SK-N-MC (cell line): ENCODE results near the gene HLCS.

Experiments used
- DNase-seq: peaks from one replicate; pipeline ENCODE4 v3.0.0-alpha.2; 2011; ENCODE audit warnings: low read depth, low spot score
- H3K27ac ChIP-seq: fragments of 200-600 bp; sonication (generic); 2 replicates; pipeline ENCODE4 v1.5.1; 2016; ENCODE audit warnings: mixed run types
- H3K36me3 ChIP-seq: fragments of 200-600 bp; sonication (generic); 2 replicates; pipeline ENCODE4 v1.6.1; 2017; ENCODE audit warnings: antibody characterized with exemption, low read length, mixed read lengths; ENCODE audit not compliant: insufficient read depth
- H3K4me3 ChIP-seq: fragments of 200-600 bp; sonication (generic); 2 replicates; pipeline ENCODE4 v1.5.1; 2016
- H3K9ac ChIP-seq: fragments of 200-600 bp; sonication (generic); 2 replicates; pipeline ENCODE4 v1.8.0; 2017; ENCODE audit warnings: mixed run types, mixed read lengths; ENCODE audit not compliant: insufficient read length
- H3K9me3 ChIP-seq: fragments of 200-600 bp; sonication (generic); 2 replicates; pipeline ENCODE4 v1.6.1; 2017; ENCODE audit warnings: low read depth, mild to moderate bottlenecking, antibody characterized with exemption, low read length, moderate library complexity, mixed read lengths
- EZH2 ChIP-seq: fragments of 200-600 bp; sonication (generic); IDR thresholded peaks from one replicate; pipeline ENCODE4 v1.6.1; 2017; ENCODE audit warnings: antibody characterized with exemption
- FOXP2 ChIP-seq: optimal IDR thresholded peaks from 2 replicates; pipeline ENCODE3; 2011; ENCODE audit warnings: mild to moderate bottlenecking, moderate library complexity; ENCODE audit not compliant: insufficient read depth; ENCODE audit errors: extremely low read length, control extremely low read depth
- POLR2AphosphoS5 ChIP-seq: IDR thresholded peaks from 2 replicates; pipeline ENCODE4 v1.6.1; 2012; ENCODE audit warnings: mild to moderate bottlenecking, low read depth, low read length, borderline replicate concordance

Gene HLCS

GRCh38 chr21:36757196-36757595 lies 209.3 kb downstream of the HLCS start:
- TF ChIP-seq FOXP2 (no peak), POLR2AphosphoS5 (no peak), EZH2 (no peak)
- Histone ChIP-seq H3K9ac (no peak overlapping the region), H3K4me3 (no peak overlapping the region), H3K9me3 (no peaks in the 10 kb centered on the region), H3K36me3 (no peaks in the 10 kb centered on the region), H3K27ac (no peak overlapping the region)
- no peak for DNase-seq

- TF ChIP-seq POLR2AphosphoS5, result no peak
- no peak for TF ChIP-seq FOXP2
- no peak for TF ChIP-seq EZH2
- Histone ChIP-seq H3K27ac (no peak overlapping the region), H3K9ac (no peak overlapping the region), H3K9me3 (no peaks in the 10 kb centered on the region), H3K4me3 (no peak overlapping the region), H3K36me3 (no peaks in the 10 kb centered on the region)
- DNase-seq, result no peak
These were observed 209.9 kb downstream of the HLCS start for GRCh38 chr21:36756527-36756926.

- Histone ChIP-seq H3K4me3 (no peak overlapping the region), H3K27ac (no peak overlapping the region), H3K36me3 (no peaks in the 10 kb centered on the region), H3K9ac (no peak overlapping the region), H3K9me3 (no peaks in the 10 kb centered on the region)
- TF ChIP-seq POLR2AphosphoS5 (no peak), FOXP2 (no peak), EZH2 (no peak)
- no peak for DNase-seq
These were observed 212.1 kb downstream of the HLCS start for GRCh38 chr21:36754241-36754898.

GRCh38 chr21:36753556-36753955 lies 212.9 kb downstream of the HLCS start:
- Histone ChIP-seq H3K9me3 (no peaks in the 10 kb centered on the region), H3K9ac (no peak overlapping the region), H3K36me3 (no peaks in the 10 kb centered on the region), H3K4me3 (no peak overlapping the region), H3K27ac (no peak overlapping the region)
- TF ChIP-seq EZH2, result no peak
- no peak for TF ChIP-seq POLR2AphosphoS5
- TF ChIP-seq FOXP2, result no peak
- DNase-seq, result no peak

- H3K36me3 ChIP-seq, result no peaks in the 10 kb centered on the region
- H3K27ac ChIP-seq, result no peak overlapping the region
- no peak overlapping the region for H3K4me3 ChIP-seq
- no peaks in the 10 kb centered on the region for H3K9me3 ChIP-seq
- no peak overlapping the region for H3K9ac ChIP-seq
- TF ChIP-seq POLR2AphosphoS5 (no peak), EZH2 (no peak), FOXP2 (no peak)
- no peak for DNase-seq
These were observed 215.1 kb downstream of the HLCS start for GRCh38 chr21:36751383-36751782.

GRCh38 chr21:36750576-36750959 lies 215.9 kb downstream of the HLCS start:
- Histone ChIP-seq H3K27ac (no peak overlapping the region), H3K9ac (no peak overlapping the region), H3K36me3 (no peaks in the 10 kb centered on the region), H3K4me3 (no peak overlapping the region), H3K9me3 (no peaks in the 10 kb centered on the region)
- TF ChIP-seq POLR2AphosphoS5 (no peak), EZH2 (no peak), FOXP2 (no peak)
- DNase-seq, result no peak

GRCh38 chr21:36749935-36750575 lies 216.4 kb downstream of the HLCS start:
- no peaks in the 10 kb centered on the region for H3K9me3 ChIP-seq
- DNase-seq, result no peak
- no peak overlapping the region for H3K4me3 ChIP-seq
- no peak overlapping the region for H3K27ac ChIP-seq
- no peak overlapping the region for H3K9ac ChIP-seq
- no peak for TF ChIP-seq POLR2AphosphoS5
- TF ChIP-seq FOXP2, result no peak
- TF ChIP-seq EZH2, result no peak
- no peaks in the 10 kb centered on the region for H3K36me3 ChIP-seq

GRCh38 chr21:36747815-36748383 lies 218.6 kb downstream of the HLCS start:
- DNase-seq, result no peak
- Histone ChIP-seq H3K9me3 (no peaks in the 10 kb centered on the region), H3K36me3 (no peaks in the 10 kb centered on the region), H3K9ac (no peak overlapping the region), H3K4me3 (no peak overlapping the region), H3K27ac (no peak overlapping the region)
- TF ChIP-seq POLR2AphosphoS5, result no peak
- TF ChIP-seq EZH2, result no peak
- TF ChIP-seq FOXP2, result no peak
